ENCODE results near the gene FNDC5. TPM values are rescaled to one million over a fixed set of nuclear protein-coding genes. Genes with fewer than 3 reads are reported as not detected.

The FNDC5 gene
- total and polyA plus RNA-seq, 5 donors = 94.5 to 151 (median 106) TPM

DNA sequence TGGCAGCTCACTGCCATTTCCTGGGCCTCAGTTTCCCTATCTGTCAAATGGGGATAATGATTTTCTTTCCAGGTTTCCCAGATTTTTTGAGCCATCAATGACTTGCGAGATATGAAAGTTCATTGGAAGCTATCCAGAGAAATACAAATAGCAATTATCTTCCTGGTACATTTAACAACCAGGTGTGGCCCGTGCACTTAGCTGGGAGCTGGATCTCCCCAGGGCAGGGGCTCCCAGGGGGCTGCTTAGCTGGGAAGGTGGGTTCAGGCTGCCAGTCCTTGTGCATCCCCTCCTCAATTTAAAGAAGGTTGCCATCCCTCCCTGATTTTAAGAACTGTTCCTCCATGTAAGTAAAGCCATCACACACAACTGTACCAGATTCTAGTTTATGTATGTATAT lies 34.1 kb upstream of the FNDC5 start:
- DNase-seq (no peak), ATAC-seq (no peak)
- Histone ChIP-seq H3K4me1 (ENCODE audit: control insufficient read depth, insufficient read depth, low read length) (no peaks in the 10 kb centered on the region), H3K4me3 (ENCODE audit: low read length) (no peak overlapping the region), H3K27ac (ENCODE audit: low read length) (no peak overlapping the region), H3K27me3 (ENCODE audit: control insufficient read depth, insufficient read depth) (no peaks in the 10 kb centered on the region), H3K9me3 (ENCODE audit: control insufficient read depth, low read length) (no peaks in the 10 kb centered on the region)
- intact Hi-C loops (cut with DNase I) = no loop called here
- 54% methylated on average over 2 of the region's 2 CpGs for WGBS

DNA sequence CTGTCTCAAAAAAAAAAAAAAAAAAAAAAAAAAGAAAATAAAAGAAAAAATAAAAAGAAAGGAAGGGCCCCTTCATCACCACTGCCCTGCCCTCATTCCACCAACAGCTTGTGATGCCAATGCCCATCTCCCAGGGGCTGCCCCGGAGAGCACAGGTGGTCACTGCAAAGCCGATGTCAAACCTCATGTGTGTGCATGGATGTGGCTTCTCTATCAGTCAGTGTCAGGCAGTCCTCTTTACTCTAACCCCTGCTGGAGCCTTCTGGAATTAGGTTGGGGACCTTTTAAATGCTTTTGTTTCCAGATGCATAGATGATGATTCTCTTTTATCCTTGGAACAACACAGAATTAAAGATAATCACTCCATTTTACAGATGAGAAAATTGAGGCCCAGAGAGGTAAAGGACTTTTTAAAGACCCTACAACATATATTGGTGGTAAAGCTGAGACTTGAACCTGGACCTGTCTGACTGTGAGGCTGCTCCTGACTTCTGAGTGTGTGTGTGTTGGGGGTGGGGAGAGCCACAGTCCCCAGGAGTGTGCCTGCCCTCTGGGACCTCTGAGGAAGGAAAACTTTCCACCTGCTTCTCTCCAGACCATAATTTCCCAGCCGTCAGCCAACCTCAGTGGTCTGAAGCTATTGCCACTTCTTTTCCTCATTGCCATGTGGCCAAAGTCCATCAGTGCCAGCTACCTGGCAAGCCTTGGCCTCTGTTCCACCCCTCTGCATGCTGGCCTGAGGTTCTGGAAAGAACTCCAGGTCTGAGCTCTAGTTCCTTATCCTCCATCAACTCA lies 33.5 kb upstream of the FNDC5 start:
- intact Hi-C loops (cut with DNase I) = no loop called here
- WGBS = 73% methylated on average over 3 of the region's 3 CpGs
- ATAC-seq = no peak
- Histone ChIP-seq H3K4me3 (ENCODE audit: low read length) (no peak overlapping the region), H3K4me1 (ENCODE audit: control insufficient read depth, insufficient read depth, low read length) (no peaks in the 10 kb centered on the region), H3K27ac (ENCODE audit: low read length) (no peak overlapping the region), H3K27me3 (ENCODE audit: control insufficient read depth, insufficient read depth) (no peaks in the 10 kb centered on the region), H3K9me3 (ENCODE audit: control insufficient read depth, low read length) (no peaks in the 10 kb centered on the region)
- no peak for DNase-seq

DNA sequence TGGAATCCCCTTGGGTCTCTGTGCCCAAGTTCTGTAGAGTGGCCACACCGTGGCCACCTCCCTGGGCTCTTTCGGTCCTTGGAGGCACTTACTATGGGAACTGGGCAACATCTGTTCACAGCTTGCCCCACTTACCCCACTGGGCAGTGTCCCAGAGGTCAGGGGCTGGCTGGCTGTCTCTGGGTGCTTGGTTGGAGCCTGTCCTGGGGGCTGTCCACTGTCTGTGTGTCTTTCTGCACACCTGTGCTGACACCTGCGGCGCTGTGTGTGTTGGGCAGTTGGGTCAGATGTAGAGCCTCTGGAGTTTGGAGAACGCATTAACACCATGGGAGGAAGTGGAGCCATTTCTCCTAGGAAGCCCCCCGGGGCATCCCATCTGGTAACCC lies 31.8 kb upstream of the FNDC5 start:
- Histone ChIP-seq H3K4me1 (ENCODE audit: control insufficient read depth, insufficient read depth, low read length) (no peaks in the 10 kb centered on the region), H3K9me3 (ENCODE audit: control insufficient read depth, low read length) (no peaks in the 10 kb centered on the region), H3K27me3 (ENCODE audit: control insufficient read depth, insufficient read depth) (no peaks in the 10 kb centered on the region), H3K27ac (ENCODE audit: low read length) (no peak overlapping the region), H3K4me3 (ENCODE audit: low read length) (no peak overlapping the region)
- intact Hi-C loops (cut with DNase I) = no loop called here
- WGBS = 75% methylated on average over 6 of the region's 6 CpGs
- ATAC-seq (no peak), DNase-seq (no peak)

DNA sequence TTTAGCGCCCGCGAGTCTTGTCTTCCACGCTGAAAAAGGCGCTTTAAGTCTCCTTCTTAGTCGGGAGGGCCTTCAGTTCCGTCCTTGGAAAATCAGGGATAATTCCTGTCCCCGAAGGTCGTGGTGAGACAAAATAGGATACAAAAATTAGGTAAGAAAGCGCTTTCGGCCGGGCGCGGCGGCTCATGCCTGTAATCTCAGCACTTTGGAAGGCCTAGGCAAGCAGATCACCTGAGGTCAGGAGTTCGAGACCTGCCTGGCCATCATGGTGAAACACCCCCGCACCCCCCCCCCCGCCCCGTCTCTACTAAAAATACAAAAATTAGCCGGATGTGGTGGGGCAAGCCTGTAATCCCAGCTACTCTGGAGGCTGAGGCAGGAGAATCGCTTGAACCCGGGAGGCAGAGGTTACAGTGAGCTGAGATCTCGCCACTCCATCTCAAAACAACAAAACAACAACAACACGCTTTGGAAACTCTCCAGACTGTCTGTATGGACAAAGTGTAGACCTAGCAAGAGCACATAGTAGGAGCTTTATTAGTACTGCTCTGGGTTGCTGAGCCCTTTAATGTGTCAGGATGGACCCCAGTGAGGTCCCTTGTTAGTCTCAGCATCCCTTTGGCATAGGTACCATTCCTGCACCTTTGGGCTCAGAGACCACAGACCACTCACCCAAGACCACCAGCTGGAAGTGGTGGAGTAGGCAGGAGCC lies 31.3 kb upstream of the FNDC5 start:
- 46% methylated on average over 24 of the region's 24 CpGs for WGBS
- H3K27me3 ChIP-seq (ENCODE audit: control insufficient read depth, insufficient read depth) = no peaks in the 10 kb centered on the region
- no peak overlapping the region for H3K27ac ChIP-seq (ENCODE audit: low read length)
- intact Hi-C loops (cut with DNase I) = no loop called here
- no peak for DNase-seq
- ATAC-seq = no peak
- peak overlapping the region; percentile 83 for H3K4me3 ChIP-seq (ENCODE audit: low read length)
- no peaks in the 10 kb centered on the region for H3K9me3 ChIP-seq (ENCODE audit: control insufficient read depth, low read length)
- no peaks in the 10 kb centered on the region for H3K4me1 ChIP-seq (ENCODE audit: control insufficient read depth, insufficient read depth, low read length)

DNA sequence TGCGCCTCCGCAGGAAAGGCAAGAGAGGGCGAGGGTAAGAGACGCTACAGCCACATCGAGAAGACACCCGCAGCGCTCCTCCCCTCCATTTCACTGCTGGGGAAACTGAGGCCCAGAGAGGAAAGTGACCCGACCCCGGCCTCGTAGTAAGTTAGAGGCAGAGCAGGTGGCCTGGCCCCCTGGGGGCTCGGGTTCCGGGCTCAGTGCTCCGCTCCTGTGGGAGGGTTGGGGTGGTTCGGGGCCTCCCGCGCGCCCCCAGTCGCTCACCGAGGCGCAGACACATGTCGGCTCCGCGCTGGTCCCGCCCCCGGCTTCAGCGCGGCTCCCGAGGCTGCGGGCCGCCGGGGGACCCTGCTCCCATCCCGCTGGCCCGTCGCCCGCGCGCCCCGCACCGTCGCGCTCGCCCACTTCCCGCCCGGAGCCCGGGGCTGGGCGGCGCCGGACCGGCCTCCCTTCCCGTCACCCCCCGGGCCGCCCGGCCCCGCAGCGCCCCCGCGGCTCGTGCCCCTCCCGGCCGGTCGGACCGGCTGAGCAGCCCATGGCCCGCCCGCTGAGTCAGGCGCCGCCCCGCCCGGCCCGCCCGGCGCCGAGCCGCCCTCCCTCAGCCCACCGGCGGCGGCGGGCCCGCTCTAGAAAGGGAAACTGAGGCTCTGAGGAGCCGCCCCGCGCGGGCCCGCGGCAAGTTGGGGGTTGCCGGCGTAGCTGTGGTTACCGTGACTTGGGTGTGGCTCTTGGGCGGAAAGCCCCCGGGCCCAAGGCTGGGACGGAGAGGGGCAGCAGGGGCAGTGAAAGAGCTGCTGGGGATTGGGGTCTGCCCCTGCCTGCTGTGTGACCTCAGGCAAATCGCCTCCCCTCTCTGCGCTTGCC lies 30.5 kb upstream of the FNDC5 start, which contains the start of gene TMEM54:
Gene TMEM54, minus strand, starts transcription at position 434 of the 867 bp plus-strand sequence. Its CDS starts 151 bp downstream, at position 283.
- H3K4me3 ChIP-seq (ENCODE audit: low read length) = peak within 1 kb of the TSS; percentile 83
- peak; percentile 75 to 88 for ATAC-seq
- no peaks in the 10 kb centered on the region for H3K4me1 ChIP-seq (ENCODE audit: control insufficient read depth, insufficient read depth, low read length)
- H3K27ac ChIP-seq (ENCODE audit: low read length) = no peak within 1 kb of the TSS
- intact Hi-C loops (cut with DNase I) = no loop called here
- WGBS = 1% methylated on average over 92 of the region's 92 CpGs
- no peaks in the 10 kb centered on the region for H3K27me3 ChIP-seq (ENCODE audit: control insufficient read depth, insufficient read depth)
- peak; percentile 59 to 84 (median 81) for DNase-seq
- H3K9me3 ChIP-seq (ENCODE audit: control insufficient read depth, low read length) = no peaks in the 10 kb centered on the region

DNA sequence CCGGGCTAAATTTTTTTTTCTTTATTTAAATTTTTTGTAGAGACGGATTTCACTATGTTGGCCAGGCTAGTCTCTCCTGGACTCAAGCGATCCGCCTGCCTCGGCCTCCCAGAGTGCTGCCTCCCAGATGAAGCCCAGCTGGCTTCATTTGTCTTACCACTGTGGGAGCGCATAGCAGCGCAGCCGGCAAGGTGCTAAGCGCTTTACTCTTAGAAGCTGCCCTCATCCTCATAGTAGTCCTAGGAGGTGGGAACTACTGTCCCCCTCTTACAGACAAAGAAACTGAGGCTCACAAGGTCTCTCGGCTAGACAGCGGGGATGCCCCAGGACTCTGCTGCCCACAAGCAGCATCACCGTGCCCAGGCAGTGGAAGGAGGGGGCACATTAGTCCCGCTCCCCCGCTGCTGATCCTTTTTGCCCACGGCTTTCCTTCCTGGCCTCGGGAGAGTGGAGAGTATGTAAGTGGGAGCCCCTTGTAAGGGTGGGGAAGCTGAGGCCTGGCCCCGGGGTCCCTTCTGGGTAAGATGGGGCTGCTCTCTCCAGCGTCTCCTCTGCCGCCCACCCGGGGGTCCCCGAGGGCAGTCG lies 29.8 kb upstream of the FNDC5 start:
- H3K27ac ChIP-seq (ENCODE audit: low read length) = no peak overlapping the region
- WGBS = 21% methylated on average over 22 of the region's 22 CpGs
- H3K27me3 ChIP-seq (ENCODE audit: control insufficient read depth, insufficient read depth) = no peaks in the 10 kb centered on the region
- intact Hi-C loops (cut with DNase I) = no loop called here
- no peaks in the 10 kb centered on the region for H3K9me3 ChIP-seq (ENCODE audit: control insufficient read depth, low read length)
- no peaks in the 10 kb centered on the region for H3K4me1 ChIP-seq (ENCODE audit: control insufficient read depth, insufficient read depth, low read length)
- H3K4me3 ChIP-seq (ENCODE audit: low read length) = peak overlapping the region; percentile 83
- ATAC-seq (peak in 1 of 2 donors; percentile 5), DNase-seq (peak in 1 of 3 donors; percentile 54)

DNA sequence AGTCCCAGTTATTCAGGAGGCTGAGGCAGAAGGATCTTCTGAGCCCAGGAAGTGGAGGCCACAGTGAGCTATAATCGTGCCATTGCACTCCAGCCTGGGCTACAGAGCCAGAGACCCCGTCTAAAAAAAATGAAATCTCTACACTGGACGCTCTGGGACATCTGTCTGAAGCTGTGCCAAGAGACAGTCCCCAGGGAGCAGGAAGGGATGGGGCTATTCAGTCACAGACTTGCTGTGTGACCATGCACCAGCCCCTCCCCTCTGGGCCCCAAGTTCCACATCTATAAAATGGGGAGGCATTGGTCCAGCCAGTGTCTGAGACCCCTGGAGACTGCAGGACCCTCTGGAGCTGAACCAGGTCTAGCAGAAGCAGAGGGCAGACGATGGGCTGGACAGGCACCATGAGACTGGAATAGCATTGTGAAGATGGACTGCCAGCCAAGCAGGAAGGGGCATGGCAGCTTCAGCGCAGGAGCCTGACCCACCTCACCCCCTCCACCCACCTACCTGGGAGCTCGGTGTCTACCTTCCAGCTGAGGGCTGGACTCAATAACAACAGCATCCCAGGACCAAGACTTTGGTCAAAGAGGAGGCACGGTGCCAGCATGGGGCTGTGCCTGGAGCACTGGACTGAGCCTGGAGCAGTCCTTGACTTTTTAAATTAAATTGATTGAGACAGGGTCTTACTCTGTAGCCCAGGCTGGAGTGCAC lies 29.0 kb upstream of the FNDC5 start:
- WGBS = 73% methylated on average over 7 of the region's 7 CpGs
- no peak overlapping the region for H3K4me3 ChIP-seq (ENCODE audit: low read length)
- DNase-seq = peak in 1 of 3 donors; percentile 46

DNA sequence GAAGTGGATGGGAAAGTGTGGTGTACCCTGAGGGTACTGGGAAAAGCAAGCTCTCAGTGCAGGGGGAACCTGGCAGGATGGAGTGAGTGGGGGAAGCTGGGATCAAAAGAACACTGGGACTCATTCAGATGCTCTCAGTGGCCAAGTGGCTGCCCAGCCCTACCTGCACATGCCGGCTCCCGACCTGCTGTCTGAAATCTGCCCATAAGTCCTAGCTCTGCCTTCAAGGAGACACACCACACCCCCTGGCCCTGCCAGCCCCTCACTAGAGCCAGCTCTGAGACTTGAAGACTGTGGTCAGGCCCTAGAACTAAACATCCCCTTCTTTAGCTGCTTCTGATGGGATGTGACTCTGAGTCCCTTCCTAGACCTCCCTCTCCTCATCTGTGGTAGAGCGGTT lies 28.2 kb upstream of the FNDC5 start:
- ATAC-seq = no peak
- Histone ChIP-seq H3K9me3 (ENCODE audit: control insufficient read depth, low read length) (no peaks in the 10 kb centered on the region), H3K4me3 (ENCODE audit: low read length) (no peak overlapping the region), H3K27me3 (ENCODE audit: control insufficient read depth, insufficient read depth) (no peaks in the 10 kb centered on the region), H3K27ac (ENCODE audit: low read length) (no peak overlapping the region), H3K4me1 (ENCODE audit: control insufficient read depth, insufficient read depth, low read length) (no peaks in the 10 kb centered on the region)
- WGBS = 98% methylated on average over 3 of the region's 3 CpGs
- DNase-seq = no peak
- intact Hi-C loops (cut with DNase I) = no loop called here

More for the DNA sequence above, 29.0 kb upstream of the FNDC5 start:
- Histone ChIP-seq H3K9me3 (ENCODE audit: control insufficient read depth, low read length) (no peaks in the 10 kb centered on the region), H3K27me3 (ENCODE audit: control insufficient read depth, insufficient read depth) (no peaks in the 10 kb centered on the region), H3K4me1 (ENCODE audit: control insufficient read depth, insufficient read depth, low read length) (no peaks in the 10 kb centered on the region), H3K27ac (ENCODE audit: low read length) (no peak overlapping the region)
- ATAC-seq = no peak
- intact Hi-C loops (cut with DNase I) = no loop called here

DNA sequence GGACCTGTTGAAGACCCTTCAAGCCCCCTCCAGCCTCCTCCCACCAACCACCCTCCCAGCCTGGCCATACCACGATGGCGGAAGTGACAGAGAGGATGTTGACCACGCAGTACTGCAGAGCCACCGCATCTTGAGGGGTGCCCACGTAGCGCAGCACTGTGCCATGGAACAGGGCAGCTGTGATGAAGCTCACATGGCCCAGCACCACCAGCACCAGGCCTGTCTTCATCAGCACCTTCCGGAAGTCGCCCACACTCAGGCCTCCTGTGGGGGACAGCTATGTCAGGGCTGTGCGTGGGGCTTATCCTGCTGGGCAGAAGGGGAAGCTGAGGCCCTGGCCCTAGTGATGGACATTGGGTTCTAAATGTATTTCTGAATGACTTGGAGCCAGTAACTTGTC lies 27.3 kb upstream of the FNDC5 start:
- ATAC-seq = no peak
- H3K27ac ChIP-seq (ENCODE audit: low read length) = no peak overlapping the region

More for the DNA sequence above, 27.3 kb upstream of the FNDC5 start:
- no peak overlapping the region for H3K4me3 ChIP-seq (ENCODE audit: low read length)
- H3K27me3 ChIP-seq (ENCODE audit: control insufficient read depth, insufficient read depth) = no peaks in the 10 kb centered on the region
- H3K4me1 ChIP-seq (ENCODE audit: control insufficient read depth, insufficient read depth, low read length) = no peaks in the 10 kb centered on the region
- WGBS = 92% methylated on average over 9 of the region's 9 CpGs
- intact Hi-C loops (cut with DNase I) = no loop called here
- H3K9me3 ChIP-seq (ENCODE audit: control insufficient read depth, low read length) = no peaks in the 10 kb centered on the region
- peak in 1 of 3 donors; percentile 37 for DNase-seq
